HepG2 (cell line): Measurements from ENCODE around the gene KRT73. TPM values are rescaled to one million over a fixed set of nuclear protein-coding genes. Genes with fewer than 3 reads are reported as not detected.

ENCODE experiments used
- ATAC-seq: fragments of 200-7000 bp; cut with Tn5 transposase; 3 replicates; pipeline ENCODE4 v1.9.1; 2020; ENCODE audit warnings: mild to moderate bottlenecking, moderate library complexity
- BruUV-seq: library from RNA; stranded (reverse); fragments of 400-500 nt; replicated peaks from 2 replicates; lab custom pipeline; 2021; lab: Mats Ljungman, UMichigan
- CTCF ChIA-PET: fragments of 300-600 bp; formaldehyde crosslinking; extraction: SDS; loops from one replicate; lab custom pipeline; 2021; ENCODE audit warnings: low total read pairs, inconsistent platforms, low intra/inter-chr PET ratio; lab: Yijun Ruan, JAX
- POLR2A ChIA-PET: fragments of 350-600 bp; sonication (Branson Sonifier 250); formaldehyde crosslinking; loops from one replicate; lab custom pipeline; 2020; ENCODE audit warnings: antibody characterized with exemption, inconsistent platforms; lab: Yijun Ruan, JAX
- DNase-seq: peaks from one replicate; pipeline ENCODE4 v3.0.0-alpha.2; 2015; ENCODE audit warnings: low spot score
- FAIRE-seq: peaks from 3 replicates; lab custom pipeline; 2011; peaks lifted over from hg19 to GRCh38; lab: Jason Lieb, UNC
- H2AFZ ChIP-seq: one replicate; pipeline ENCODE4 v1.6.1; 2011; ENCODE audit warnings: low read length, inconsistent platforms
- H3K27ac ChIP-seq: fragments of 300-600 bp; 3 replicates; pipeline ENCODE4 v1.8.0; 2011; ENCODE audit warnings: mixed run types, mild to moderate bottlenecking, mixed read lengths, low read length, inconsistent platforms; ENCODE audit not compliant: insufficient read depth; ENCODE audit errors: extremely low read length
- H3K27me3 ChIP-seq, 2 experiments: fragments of 200-600 bp in 1 of 2; 2 replicates in 1 of 2; 3 replicates in 1 of 2; pipeline versions ENCODE4 v1.6.0 to v1.8.0; 2011; ENCODE audit warnings: low read length in 2 of 2, mild to moderate bottlenecking in 2 of 2, moderate library complexity in 2 of 2, inconsistent platforms in 1 of 2; ENCODE audit not compliant: insufficient read depth in 2 of 2, control insufficient read depth in 1 of 2
- H3K36me3 ChIP-seq, 2 experiments: fragments of 200-600 bp in 1 of 2; replicated peaks in 1 of 2; 2 replicates in 1 of 2; 3 replicates in 1 of 2; pipeline versions ENCODE4 v1.5.1 to v1.8.0; 2011; ENCODE audit warnings: low read length in 2 of 2, inconsistent platforms in 1 of 2; ENCODE audit not compliant: insufficient read depth in 2 of 2, control insufficient read depth in 1 of 2
- H3K4me1 ChIP-seq: 2 replicates; pipeline ENCODE4 v1.5.1; 2012; ENCODE audit warnings: low read length, inconsistent platforms; ENCODE audit not compliant: insufficient read depth
- H3K4me2 ChIP-seq: 2 replicates; pipeline ENCODE4 v1.6.0; 2011; ENCODE audit warnings: low read depth, low read length, inconsistent platforms
- H3K4me3 ChIP-seq, 3 experiments: fragments of 200-600 bp in 1 of 3; sonication (generic), shearing (Covaris generic) in 1 of 3; replicated peaks in 1 of 3; 2 replicates each; pipeline ENCODE4 v1.5.1; 2011 to 2016; ENCODE audit warnings: low read length in 3 of 3, inconsistent platforms in 2 of 3, low read depth in 2 of 3, mild to moderate bottlenecking in 2 of 3, control low read depth in 1 of 3, mixed read lengths in 1 of 3; ENCODE audit not compliant: insufficient read depth in 1 of 3
- H3K79me2 ChIP-seq: one replicate; pipeline ENCODE4 v1.6.1; 2011; ENCODE audit warnings: low read length, inconsistent platforms; ENCODE audit not compliant: insufficient read depth
- H3K9ac ChIP-seq: 2 replicates; pipeline ENCODE4 v1.6.0; 2011; ENCODE audit warnings: mild to moderate bottlenecking, low read depth, low read length, inconsistent platforms; ENCODE audit not compliant: insufficient read depth
- H3K9me3 ChIP-seq: 2 replicates; pipeline ENCODE4 v1.5.1; 2012; ENCODE audit warnings: mild to moderate bottlenecking, low read length
- H4K20me1 ChIP-seq: 2 replicates; pipeline ENCODE4 v1.6.0; 2011; ENCODE audit warnings: inconsistent platforms, mild to moderate bottlenecking, low read length, moderate library complexity; ENCODE audit not compliant: insufficient read depth
- GABPA ChIP-seq, 2 experiments: IDR thresholded peaks; 2 replicates each; pipeline ENCODE4 v1.6.1; 2011 to 2016; ENCODE audit warnings: low read depth in 2 of 2, low read length in 1 of 2, missing biosample characterization in 1 of 2, missing genetic modification characterization in 1 of 2
- HNF4A ChIP-seq: sonication (generic); formaldehyde crosslinking; IDR thresholded peaks from 2 replicates; pipeline ENCODE4 v1.4.0; 2020; ENCODE audit warnings: missing genetic modification reagents
- MAFK ChIP-seq, 2 experiments: IDR thresholded peaks in 1 of 2; conservative IDR thresholded peaks in 1 of 2; 2 replicates each; pipeline ENCODE4 v1.6.1; 2011; ENCODE audit warnings: improper control_type of control experiment in 2 of 2, low read length in 2 of 2
- MBD4 ChIP-seq: IDR thresholded peaks from 2 replicates; pipeline ENCODE4 v1.6.1; 2012; ENCODE audit warnings: low read length, inconsistent platforms, borderline replicate concordance
- NFIC ChIP-seq: IDR thresholded peaks from 2 replicates; pipeline ENCODE4 v1.6.1; 2012; ENCODE audit warnings: mild to moderate bottlenecking, low read length, inconsistent platforms
- NFYB ChIP-seq: sonication (generic); formaldehyde crosslinking; IDR thresholded peaks from 2 replicates; pipeline ENCODE4 v1.4.0; 2020; ENCODE audit warnings: missing genetic modification reagents
- SMAD9 ChIP-seq: sonication (generic); formaldehyde crosslinking; IDR thresholded peaks from 2 replicates; pipeline ENCODE4 v1.5.1; 2020; ENCODE audit warnings: mild to moderate bottlenecking, missing genetic modification reagents
- SMARCC2 ChIP-seq: fragments of 450-650 bp; IDR thresholded peaks from 2 replicates; pipeline ENCODE4 v1.6.1; 2017; ENCODE audit warnings: antibody characterized with exemption, mild to moderate bottlenecking
- TAF1 ChIP-seq: sonication (generic); formaldehyde crosslinking; IDR thresholded peaks from 2 replicates; pipeline ENCODE4 v1.4.0; 2020; ENCODE audit warnings: missing genetic modification reagents
- TSC22D2 ChIP-seq: sonication (generic); formaldehyde crosslinking; IDR thresholded peaks from 2 replicates; pipeline ENCODE4 v1.5.1; 2020; ENCODE audit warnings: missing genetic modification reagents, mild to moderate bottlenecking, borderline replicate concordance
- ZBTB7B ChIP-seq: sonication (generic); formaldehyde crosslinking; IDR thresholded peaks from 2 replicates; pipeline ENCODE4 v1.4.0; 2020; ENCODE audit warnings: missing genetic modification reagents
- ZNF292 ChIP-seq: sonication (generic); formaldehyde crosslinking; IDR thresholded peaks from 2 replicates; pipeline ENCODE4 v1.8.1; 2022; ENCODE audit warnings: mild to moderate bottlenecking, low read depth, missing genetic modification reagents, borderline replicate concordance
- ZNF563 ChIP-seq: sonication (generic); formaldehyde crosslinking; IDR thresholded peaks from 2 replicates; pipeline ENCODE4 v1.8.0; 2022; ENCODE audit warnings: mild to moderate bottlenecking, moderate library complexity, missing genetic modification reagents
- ZNF749 ChIP-seq: sonication (generic); formaldehyde crosslinking; IDR thresholded peaks from 2 replicates; pipeline ENCODE4 v1.8.0; 2022; ENCODE audit warnings: mild to moderate bottlenecking, missing genetic modification reagents, moderate library complexity, borderline replicate concordance
- ZNF782 ChIP-seq: sonication (generic); formaldehyde crosslinking; IDR thresholded peaks from 2 replicates; pipeline ENCODE4 v1.4.0; 2020; ENCODE audit warnings: missing genetic modification reagents, mild to moderate bottlenecking, borderline replicate concordance
- WGBS: methylation state at CpG from one replicate; pipeline ENCODE4 v1.1.6; 2017; ENCODE audit warnings: low lambda C conversion rate; 5-methylcytosine and 5-hydroxymethylcytosine counted together
- in situ Hi-C: cut with HindIII; loops from 2 replicates; pipeline ENCODE4 v1.10.0; 2017; ENCODE audit warnings: low pct_unique_long_range_greater_than_20kb; ENCODE audit not compliant: extremely low pct_ligation_motif_present
- intact Hi-C: fragments of 100-400 bp; cut with micrococcal nuclease; formaldehyde crosslinking; loops from one replicate; pipeline ENCODE4 v1.10.0; 2022; ENCODE audit not compliant: unreplicated experiment
- polyA plus RNA-seq, 8 experiments: library from polyadenylated mRNA; depleted of rRNA in 3 of 8; stranded (reverse) in 7 of 8; unstranded in 1 of 8; fragments of >200 nt; fragmentation: Illumina TruSeq in 4 of 8; extraction: Trizol in 4 of 8; gene quantifications; 2 replicates each; pipeline versions ENCODE4 v1.2.1 to v1.2.3, GENCODE V29; 2011 to 2016; ENCODE audit warnings: low read depth in 4 of 8, missing spikeins in 1 of 8, mixed read lengths in 1 of 8; ENCODE audit not compliant: insufficient read depth in 1 of 8
- total RNA-seq, 5 experiments: library from RNA; depleted of rRNA; stranded (reverse); fragments of >200 nt; fragmentation: Illumina TruSeq; extraction: Trizol; gene quantifications; 2 replicates each; pipeline ENCODE4 v1.2.3, GENCODE V29; 2016; ENCODE audit warnings: low read depth in 1 of 5
- TF ChIP-seq, protein P1 (sequence below): sonication (generic); formaldehyde crosslinking; IDR thresholded peaks from 2 replicates; pipeline ENCODE4 v1.8.1; 2023; ENCODE audit warnings: mild to moderate bottlenecking, moderate library complexity, missing genetic modification reagents
- TF ChIP-seq, protein P2 (sequence below): sonication (generic); formaldehyde crosslinking; IDR thresholded peaks from 2 replicates; pipeline ENCODE4 v1.5.0; 2020; ENCODE audit warnings: missing genetic modification reagents, mild to moderate bottlenecking, borderline replicate concordance
- TF ChIP-seq, protein P3 (sequence below): IDR thresholded peaks from 2 replicates; pipeline ENCODE4 v1.6.1; 2016
- TF ChIP-seq, protein P4 (sequence below): sonication (generic); formaldehyde crosslinking; IDR thresholded peaks from 2 replicates; pipeline ENCODE4 v1.8.0; 2022; ENCODE audit warnings: mild to moderate bottlenecking, missing genetic modification reagents, moderate library complexity

The KRT73 gene
- total and polyA plus RNA-seq, 2 of the 13 experiments (the other 11 are each of a cell fraction or from before 2014, with no cell fraction given), result not detected

DNA sequence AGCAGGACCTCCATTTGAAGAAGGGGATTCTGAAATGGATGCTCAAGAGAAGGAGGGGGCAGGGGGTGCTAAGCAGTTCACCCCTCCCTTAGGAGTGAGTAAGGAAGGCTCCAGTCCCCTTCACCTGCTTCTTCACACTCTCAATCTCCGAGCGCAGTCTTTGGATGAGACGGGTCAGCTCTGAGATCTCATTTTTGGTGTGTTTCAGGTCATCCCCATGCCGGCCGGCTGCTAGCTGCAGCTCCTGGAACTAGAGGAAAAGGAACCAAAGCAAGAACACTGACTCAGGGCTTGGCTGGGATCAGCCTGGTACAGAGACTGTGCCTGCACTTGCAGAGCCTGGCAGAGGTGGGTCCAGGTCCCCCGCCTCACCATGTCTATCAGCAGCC, 7.3 kb downstream of the KRT73 start (continued):
- TF ChIP-seq, protein P1, sequence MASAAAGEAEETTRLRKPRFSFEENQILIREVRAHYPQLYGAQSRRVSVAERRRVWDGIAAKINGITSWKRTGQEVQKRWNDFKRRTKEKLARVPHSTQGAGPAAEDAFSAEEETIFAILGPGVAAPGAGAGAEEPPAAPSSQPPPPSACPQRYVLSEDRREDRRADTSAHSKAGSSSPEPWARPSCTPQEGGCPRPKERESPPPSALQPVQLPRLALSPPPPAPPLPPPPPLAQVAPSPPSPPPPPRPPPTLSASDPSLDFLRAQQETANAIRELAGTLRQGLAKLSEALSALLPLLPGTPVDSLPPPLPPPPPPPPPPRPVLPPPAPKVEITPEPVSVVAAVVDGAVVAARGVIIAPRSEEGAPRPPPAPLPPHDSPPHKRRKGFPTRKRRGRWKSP, result no peak
- TF ChIP-seq NFIC, result no peak

DNA sequence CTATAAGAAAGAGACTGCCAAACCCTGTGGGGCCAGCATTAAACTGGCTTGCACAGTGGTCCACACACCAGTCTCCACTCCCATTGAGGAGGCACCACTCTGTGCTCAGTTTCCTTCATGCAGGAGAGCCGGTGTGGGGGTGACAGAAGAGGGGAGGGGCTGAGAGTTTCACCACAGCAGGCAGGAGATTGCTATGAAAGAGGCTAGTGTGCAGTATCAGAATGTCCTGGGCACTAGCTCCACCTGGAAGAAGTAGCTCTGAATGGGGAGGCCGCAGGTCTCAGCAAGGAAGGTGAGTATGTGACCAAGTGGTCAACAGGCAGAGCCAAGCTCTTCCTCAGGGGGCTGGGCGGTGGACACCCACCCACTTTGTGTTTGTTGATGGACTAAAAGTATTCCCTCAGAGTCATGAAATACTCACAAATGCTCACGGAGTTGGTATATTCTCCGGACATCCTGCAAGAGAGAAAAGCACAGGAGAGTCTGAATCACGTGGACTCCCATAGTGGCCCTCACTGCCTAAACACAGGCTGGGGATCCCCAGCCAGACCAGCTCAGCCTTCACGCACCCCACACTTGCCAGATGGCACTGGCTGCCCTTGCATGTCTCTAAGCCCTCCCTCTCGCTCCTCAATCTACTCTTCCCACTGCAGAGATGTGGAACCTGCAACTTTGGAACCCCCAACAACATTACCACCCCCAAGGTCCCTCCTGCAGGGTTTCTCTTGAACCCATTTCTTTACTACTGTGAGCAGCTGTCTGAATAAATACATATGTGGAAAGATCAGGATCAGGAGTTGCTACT, 9.3 kb downstream of the KRT73 start:
- ATAC-seq, result no peak
- ChIA-PET CTCF (no interaction called here), POLR2A (no interaction called here)
- Histone ChIP-seq H3K4me1 (no peaks in the 10 kb centered on the region), H3K27ac (no peak overlapping the region), H3K36me3 (no peaks in the 10 kb centered on the region), H4K20me1 (no peaks in the 10 kb centered on the region), H3K79me2 (no peaks in the 10 kb centered on the region), H3K4me2 (no peak overlapping the region), H3K27me3 (peaks cover 0 to 18% of the 10 kb centered on the region in 2 experiments; a peak in 3 of 5 replicates), H3K9me3 (no peaks in the 10 kb centered on the region), H2AFZ (no peak overlapping the region), H3K4me3 (no peak overlapping the region), H3K9ac (no peak overlapping the region)
- no peak for FAIRE-seq
- 5% methylated on average over 7 of the region's 8 CpGs for WGBS
- no peak for DNase-seq
- intact Hi-C loops, result no loop called here
- BruUV-seq, result no TSS peak
- in situ Hi-C loops, result no loop called here
- no peak for TF ChIP-seq SMAD9 (CRISPR knock-in tag)
- no peak for TF ChIP-seq NFYB (CRISPR knock-in tag)
- TF ChIP-seq TSC22D2, result no peak
- no peak for TF ChIP-seq TAF1
- no peak for TF ChIP-seq SMARCC2
- TF ChIP-seq MAFK (conservative IDR thresholded peaks at IDR 0.05 in 1 of 2, IDR thresholded peaks at IDR 0.05 in 1 of 2; ENCODE audit: low read length in 2 of 2), result no peak
- TF ChIP-seq, protein P2, sequence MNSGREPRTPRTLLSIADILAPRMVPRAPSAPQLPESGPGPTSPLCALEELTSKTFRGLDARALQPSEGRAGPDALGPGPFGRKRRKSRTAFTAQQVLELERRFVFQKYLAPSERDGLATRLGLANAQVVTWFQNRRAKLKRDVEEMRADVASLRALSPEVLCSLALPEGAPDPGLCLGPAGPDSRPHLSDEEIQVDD (CRISPR knock-in tag), result no peak
- TF ChIP-seq ZNF563, result no peak
- TF ChIP-seq ZNF782 (CRISPR knock-in tag), result no peak
- no peak for TF ChIP-seq ZBTB7B (CRISPR knock-in tag)
- TF ChIP-seq ZNF749 (CRISPR knock-in tag), result no peak
- no peak for TF ChIP-seq ZNF292 (CRISPR knock-in tag)
- TF ChIP-seq, protein P3, sequence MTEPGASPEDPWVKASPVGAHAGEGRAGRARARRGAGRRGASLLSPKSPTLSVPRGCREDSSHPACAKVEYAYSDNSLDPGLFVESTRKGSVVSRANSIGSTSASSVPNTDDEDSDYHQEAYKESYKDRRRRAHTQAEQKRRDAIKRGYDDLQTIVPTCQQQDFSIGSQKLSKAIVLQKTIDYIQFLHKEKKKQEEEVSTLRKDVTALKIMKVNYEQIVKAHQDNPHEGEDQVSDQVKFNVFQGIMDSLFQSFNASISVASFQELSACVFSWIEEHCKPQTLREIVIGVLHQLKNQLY (CRISPR knock-in tag), result no peak
- TF ChIP-seq, protein P4, sequence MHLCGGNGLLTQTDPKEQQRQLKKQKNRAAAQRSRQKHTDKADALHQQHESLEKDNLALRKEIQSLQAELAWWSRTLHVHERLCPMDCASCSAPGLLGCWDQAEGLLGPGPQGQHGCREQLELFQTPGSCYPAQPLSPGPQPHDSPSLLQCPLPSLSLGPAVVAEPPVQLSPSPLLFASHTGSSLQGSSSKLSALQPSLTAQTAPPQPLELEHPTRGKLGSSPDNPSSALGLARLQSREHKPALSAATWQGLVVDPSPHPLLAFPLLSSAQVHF (CRISPR knock-in tag), result no peak
- no peak for TF ChIP-seq HNF4A
- TF ChIP-seq MBD4, result no peak
- no peak for TF ChIP-seq GABPA (IDR thresholded peaks at IDR 0.05; ENCODE audit: low read depth, low read length)
- no peak for TF ChIP-seq GABPA (CRISPR knock-in tag; IDR thresholded peaks at IDR 0.05; ENCODE audit: low read depth)
